Femur (tissue), 1 donor: ENCODE results near the gene PHETA2.
"Not testable (repeated sequence)": the region's sequence is repeated elsewhere in the genome, so short reads cannot be mapped to it uniquely, and the experiment has no call there.

Source experiments
- DNase-seq: peaks from one replicate; pipeline ENCODE4 v3.0.0-alpha.2; 2017

PHETA2 gene

DNA sequence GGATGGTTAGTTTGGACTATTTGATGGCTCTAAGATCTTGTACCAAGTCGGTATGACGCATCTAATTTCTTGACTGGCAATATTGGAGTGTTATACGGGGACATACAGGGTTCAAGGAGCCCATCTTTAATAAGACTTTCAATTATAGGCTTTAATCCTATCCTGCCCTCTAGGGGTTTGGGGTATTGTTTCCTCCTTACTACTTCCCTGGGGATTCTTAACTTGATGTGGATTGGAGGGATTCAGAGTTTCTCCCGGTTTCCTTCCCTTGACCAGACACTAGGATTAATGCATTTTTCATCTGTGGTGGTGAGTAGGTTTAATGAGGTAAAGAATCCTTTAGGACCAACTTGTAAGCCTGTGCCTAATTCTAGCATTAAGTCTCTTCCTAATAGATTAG is 37.8 kb downstream of the PHETA2 start:
- no peak for DNase-seq

DNA sequence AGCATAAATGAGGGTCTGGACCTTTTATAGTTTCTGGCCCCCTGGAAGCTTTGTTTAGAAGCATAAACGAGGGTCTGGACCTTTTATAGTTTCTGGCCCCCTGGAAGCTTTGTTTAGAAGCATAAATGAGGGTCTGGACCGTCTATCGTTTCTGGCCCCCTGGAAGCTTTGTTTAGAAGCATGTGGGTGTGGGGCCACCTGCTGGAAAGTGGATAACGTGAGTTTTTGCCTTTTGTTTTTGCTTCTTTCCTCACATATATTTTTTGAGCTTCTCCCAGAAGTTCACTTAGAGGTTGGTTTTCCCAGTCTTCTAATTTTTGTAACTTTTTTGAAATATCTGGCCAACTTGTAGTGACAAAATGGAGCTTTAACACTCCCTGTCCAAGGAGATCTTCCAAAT is 38.7 kb downstream of the PHETA2 start:
- not testable (repeated sequence) for DNase-seq

DNA sequence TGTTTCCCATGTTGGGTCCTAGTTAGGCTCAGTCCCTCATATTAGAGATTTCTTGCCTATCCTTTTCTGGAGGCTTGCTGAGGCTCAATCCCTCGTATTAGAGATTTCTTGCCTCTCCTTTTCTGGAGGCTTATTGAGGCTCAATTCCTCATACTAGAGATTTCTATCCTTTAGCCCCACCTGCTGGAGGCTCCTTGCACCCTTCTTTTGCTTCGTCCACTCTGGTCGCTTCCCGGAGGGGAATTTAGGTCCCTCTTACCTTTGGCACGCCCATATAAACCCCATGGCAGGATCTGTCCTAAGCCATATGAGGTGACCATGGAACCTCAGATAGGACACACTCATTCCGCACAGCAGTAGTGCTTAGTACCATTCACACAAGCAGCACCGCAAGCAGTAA is 40.7 kb downstream of the PHETA2 start:
- no peak for DNase-seq

DNA sequence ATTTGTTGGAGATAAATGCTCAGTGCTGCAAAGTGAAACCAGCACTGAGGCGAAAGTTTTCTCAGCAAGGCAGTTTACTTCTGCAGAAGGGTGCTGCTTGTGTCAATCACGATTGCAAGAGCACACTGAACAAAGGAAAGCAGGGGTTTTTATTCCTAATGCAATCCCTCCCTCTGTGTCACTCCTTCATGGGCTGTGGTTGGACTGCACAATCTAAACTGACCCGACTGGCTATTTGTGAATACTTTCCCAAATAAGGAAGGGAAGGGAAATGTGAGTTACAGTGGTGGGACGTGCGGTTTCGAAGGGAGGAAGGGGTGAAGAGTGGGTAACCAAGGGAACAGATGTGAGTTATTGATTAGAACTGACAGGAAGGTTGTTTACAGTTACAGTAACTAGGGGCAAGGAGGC is 41.4 kb downstream of the PHETA2 start:
- DNase-seq = not testable (repeated sequence)

DNA sequence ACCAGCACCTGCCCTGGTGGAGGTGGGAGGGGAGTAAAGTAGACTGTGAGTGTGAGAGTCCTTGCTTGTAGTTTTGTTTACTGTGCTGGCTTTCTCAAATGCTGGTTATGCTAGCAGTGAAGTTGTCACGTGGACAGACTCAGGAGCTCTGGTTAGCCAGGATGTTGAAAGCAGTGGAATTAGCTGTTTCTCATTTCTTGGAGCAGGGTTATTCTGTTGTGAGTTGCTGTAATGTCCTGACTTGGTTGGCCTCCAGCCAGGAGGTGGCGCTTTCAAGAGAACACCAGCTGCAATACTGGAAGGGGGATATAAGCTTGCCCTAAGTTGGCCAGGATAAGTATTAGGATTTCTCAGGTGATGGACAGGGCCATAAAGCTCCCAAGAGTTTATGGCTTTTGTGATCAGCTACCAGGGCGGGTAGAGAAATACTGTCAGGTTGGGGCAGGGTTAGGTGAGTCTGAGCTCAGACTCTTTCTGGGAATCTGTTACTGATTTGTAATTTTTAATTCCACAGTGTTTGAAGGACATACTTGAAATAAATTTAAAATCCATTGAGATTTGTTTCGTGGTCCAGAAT is 42.9 kb downstream of the PHETA2 start:
- no peak for DNase-seq

DNA sequence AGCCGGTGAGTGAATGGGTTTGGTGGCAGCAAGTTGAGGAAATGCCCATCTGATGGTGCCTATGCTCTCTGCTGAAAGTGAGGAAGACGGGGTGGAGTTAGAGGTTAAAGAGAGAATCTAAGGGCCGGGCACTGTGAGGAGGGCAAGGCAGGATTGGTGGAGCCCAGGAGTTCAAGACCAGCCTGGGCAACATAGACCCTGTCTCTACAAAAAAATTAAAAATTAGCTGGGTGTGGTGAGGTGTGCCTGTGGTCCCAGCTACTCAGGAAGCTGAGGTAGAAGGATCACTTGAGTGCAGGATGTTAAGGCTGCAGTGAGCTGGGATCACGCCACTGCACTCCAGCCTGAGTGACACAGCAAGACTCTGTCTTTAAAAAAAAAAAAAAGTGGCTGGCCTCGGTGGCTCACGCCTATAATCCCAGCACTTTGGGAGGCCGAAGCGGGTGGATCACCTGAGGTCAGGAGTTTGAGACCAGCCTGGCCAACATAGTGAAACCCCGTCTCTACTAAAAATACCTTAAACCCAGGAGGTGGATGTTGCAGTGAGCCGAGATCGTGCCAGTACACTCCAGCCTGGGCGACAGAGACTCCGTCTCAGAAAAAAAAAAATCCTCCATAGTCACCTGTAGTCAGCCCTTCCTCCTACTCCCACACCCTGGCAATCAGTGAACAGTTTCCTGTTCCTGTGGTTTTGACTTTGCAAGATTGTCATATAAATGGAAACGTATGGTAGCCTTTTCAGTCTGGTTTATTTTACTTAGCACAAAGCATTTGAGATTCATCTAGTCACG is 46.4 kb downstream of the PHETA2 start:
- not testable (repeated sequence) for DNase-seq

DNA sequence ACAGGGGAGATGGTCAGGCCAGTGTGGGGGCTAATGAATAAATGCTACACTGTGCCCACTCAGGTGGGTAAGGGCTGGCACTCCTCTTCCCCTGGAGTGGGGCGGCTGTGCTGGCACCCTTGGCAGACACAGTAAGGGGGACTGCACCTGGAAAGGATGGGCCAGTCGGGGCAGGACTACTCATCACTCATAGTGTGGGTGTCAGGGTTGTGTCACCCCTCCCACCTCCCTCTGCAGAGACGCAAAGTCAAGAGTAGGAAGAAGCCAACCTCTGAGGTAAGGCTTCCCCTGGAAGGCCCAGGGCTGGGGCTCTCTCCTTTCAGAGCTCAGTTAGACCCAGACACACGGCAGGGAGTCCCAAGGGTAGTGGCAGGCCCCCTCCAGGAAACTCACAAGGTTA is 49.5 kb downstream of the PHETA2 start:
- DNase-seq = not testable (repeated sequence)

DNA sequence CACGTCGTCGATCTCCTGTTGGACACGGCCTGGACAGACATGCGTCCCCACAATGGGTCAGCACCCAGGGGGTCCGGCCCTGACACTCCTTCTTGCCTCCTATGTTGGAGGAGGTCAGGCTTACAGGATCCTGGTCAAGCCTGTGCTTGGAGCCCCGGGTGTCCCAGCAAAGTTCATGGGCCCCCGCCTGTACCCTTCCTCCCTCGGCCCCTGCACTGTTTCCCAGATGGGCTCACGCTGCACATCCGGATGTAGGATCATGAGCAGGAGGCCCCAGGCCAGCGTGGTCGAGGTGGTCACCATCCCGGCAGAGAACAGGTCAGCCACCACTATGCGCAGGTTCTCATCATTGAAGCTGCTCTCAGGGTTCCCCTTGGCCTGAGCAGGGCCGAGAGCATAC is 53.6 kb downstream of the PHETA2 start:
- DNase-seq = no peak

DNA sequence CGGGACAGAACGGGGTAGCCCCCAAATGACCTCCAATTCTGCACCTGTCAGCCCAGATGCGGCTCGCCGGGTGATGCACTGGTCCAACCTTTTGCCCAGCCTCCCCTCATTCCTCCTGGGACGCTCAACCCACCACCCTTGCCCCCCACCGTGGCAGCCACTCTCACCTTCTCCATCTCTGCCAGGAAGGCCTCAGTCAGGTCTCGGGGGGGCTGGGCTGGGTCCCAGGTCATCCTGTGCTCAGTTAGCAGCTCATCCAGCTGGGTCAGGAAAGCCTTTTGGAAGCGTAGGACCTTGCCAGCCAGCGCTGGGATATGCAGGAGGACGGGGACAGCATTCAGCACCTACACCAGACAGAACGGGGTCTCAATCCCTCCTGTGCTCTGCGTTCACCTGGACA is 54.0 kb downstream of the PHETA2 start:
- DNase-seq = not testable (repeated sequence)
